ENCODE results near the gene CYTH4.

DNA sequence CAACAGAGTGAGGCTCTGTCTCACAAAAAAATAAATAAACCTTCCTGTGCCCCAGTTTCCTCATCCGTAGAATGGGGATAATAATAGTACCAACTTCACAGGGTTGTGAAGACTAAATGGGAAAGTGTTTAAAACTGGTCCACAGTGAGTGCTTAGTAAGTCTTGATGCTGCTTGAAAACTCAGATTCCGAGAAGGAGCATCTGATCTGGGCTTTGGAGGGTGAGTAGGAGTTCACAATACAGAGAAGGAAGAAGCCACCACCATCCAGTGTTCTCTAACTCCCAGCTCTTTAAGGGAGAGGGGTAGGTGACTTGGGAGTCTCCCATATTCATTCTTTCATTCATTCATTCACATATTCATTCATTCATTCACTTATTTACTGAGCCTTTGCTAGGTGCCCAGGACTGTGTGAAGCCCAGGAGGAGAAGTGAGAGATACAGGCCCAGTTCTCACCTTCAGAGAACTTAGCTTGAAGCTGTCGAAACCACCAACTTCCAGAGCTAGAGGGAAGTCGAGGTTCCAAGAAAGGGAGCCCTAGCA, 17.7 kb downstream of the CYTH4 start:
- TF ChIP-seq, protein P1, sequence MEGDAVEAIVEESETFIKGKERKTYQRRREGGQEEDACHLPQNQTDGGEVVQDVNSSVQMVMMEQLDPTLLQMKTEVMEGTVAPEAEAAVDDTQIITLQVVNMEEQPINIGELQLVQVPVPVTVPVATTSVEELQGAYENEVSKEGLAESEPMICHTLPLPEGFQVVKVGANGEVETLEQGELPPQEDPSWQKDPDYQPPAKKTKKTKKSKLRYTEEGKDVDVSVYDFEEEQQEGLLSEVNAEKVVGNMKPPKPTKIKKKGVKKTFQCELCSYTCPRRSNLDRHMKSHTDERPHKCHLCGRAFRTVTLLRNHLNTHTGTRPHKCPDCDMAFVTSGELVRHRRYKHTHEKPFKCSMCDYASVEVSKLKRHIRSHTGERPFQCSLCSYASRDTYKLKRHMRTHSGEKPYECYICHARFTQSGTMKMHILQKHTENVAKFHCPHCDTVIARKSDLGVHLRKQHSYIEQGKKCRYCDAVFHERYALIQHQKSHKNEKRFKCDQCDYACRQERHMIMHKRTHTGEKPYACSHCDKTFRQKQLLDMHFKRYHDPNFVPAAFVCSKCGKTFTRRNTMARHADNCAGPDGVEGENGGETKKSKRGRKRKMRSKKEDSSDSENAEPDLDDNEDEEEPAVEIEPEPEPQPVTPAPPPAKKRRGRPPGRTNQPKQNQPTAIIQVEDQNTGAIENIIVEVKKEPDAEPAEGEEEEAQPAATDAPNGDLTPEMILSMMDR (IDR thresholded peaks at IDR 0.05) = no peak
- no peak for TF ChIP-seq POLR2A (IDR thresholded peaks at IDR 0.05)
